GM21717 (cell line): ENCODE measurements around the gene LRMDA.

Source experiments
- ATAC-seq: cut with Tn5 transposase; IDR thresholded peaks from one replicate; pipeline ENCODE4 v1.9.1; 2021; ENCODE audit warnings: mild to moderate bottlenecking, moderate library complexity; ENCODE audit not compliant: unreplicated experiment

LRMDA gene

DNA sequence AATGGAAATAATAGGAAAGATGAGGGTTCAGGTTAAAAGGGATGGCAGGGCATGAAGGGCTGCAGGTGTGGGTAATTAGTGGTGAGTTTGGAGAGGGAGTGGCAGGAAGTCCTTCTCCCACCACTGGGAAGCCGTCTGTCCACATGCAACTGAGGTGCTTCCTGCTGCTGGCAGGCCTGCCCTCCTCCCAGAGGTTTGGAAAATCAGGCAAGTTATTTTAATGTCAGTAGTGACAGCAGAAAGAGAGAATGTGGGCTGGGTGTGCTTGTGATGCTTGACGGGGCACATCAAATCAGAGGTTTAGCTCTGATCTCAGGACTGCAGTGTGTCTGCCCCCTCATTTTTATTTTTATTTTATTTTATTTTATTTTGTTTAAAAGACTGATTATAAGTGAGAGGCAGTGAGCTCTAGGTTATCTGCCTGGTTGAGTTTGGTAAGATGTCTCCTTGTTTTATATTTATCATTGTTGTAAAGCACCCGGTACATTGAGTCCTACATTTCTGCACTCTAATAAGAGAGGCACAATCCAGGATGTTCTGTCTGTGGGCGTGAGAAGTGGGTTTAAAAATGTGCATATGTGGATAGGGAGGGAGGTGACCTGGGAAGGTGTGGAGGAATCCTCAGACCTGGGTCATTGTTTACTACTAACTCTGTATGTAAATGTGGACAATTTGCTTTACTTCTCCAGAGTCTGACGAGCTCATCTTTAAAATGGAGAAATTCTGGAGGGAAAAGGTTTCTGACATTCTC lies 504.4 kb downstream of the LRMDA start:
- ATAC-seq = no peak

DNA sequence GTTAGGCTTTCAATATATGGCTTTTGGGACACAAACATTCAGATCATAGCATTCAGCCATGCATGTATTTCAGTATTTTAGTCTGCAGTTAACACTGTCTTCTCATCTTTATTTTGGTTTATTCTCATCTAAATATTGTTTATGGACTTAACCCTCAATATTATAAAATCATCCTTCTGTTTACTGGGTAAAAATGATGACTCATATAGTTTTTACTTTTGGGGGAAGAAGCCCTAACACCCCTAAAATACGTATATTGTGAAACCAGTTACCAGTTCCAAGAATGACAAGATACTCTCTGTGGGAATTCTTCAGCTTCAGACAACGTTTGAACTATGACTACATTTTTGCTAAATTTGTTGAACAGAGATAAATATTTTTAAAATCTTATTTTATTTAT lies 505.4 kb downstream of the LRMDA start:
- no peak for ATAC-seq

DNA sequence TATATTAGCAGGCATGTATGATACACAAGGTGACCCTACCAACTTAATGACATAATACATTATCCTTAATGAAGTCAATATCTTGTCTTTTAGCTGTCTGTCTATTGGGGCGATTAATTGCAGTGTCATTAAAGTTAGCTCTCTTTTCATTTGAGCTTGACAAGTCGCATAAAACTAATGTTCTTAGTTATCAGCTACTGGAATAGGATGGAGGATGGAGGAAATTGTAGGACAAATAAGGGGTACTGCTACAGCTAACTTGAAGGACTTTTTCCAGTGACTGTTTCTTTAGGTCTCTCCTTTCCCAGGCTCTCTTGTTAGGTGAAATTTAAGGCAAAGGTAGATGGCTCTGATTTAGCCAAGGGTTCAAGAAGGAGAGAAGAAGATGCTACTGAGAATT lies 506.4 kb downstream of the LRMDA start:
- ATAC-seq = no peak

DNA sequence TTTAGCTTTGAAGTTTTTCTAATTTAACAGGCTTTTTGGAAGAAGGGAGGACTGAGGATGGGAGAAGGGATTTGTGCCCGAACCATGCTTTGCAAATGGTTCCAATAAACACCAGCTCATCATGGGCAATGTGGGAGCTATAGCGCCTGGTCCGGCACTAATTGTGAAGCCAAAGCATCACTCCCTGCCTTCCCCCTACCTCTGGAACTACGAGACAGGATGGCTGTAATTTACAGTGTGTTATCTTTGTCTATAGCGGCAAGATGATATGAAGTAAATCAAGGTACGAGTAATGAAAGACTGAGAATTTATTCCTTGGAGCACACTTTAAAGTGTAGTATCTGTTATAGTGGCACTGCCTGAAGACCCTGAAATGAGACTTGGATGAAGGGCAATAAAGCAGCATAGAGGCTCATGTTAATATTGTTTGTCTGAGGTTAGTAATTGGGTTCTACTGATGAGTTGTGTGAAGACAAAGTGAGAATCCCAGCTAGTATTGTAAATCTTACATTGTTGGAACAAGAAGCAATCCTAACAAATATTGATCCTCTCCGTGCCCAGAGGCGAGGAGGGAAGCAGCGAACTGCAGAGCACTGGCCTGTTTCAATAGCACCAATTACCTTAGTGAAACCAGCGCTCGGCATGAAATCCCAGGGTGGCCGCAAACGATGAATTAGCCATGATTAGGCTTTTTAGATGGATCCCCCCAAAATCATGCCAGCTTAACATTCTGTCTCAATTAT lies 507.1 kb downstream of the LRMDA start:
- no peak for ATAC-seq

DNA sequence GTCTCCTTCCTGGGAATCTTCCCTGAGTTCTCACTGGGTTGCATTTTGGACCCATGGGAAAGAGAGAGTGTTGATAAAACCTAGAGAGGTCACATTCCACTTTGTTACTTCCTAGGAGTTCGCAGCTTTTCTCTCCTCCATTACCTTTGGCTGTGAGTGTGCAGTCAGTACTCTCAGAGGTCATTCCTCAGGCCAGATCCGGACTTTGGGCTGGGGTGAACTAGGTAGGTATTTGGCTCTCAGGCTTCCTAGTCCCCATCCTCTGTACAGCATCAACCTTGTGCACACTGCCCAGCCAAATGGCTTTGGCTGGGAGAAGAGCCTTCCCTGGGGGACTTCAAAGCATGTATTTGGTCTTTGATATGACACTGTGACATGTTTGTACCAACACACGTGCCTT lies 508.1 kb downstream of the LRMDA start:
- no peak for ATAC-seq

DNA sequence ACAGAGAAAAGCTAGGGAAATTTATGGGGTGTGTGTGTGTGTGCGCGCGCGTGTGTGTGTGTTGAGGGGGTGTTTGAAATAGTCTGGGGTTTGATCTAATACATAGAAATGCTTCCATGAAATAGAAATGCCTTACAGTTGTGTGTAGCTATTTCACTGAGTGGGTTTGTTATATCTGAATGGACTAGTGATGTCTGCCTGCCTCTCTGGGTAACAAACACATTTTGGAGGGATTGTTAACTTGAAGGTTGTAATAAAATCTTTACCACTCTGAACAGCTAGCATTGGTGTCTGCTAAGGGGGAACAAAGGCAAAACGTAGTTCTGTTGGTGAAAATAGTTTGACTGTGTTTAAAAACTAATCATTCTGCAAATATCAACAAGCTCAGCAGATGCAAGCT lies 509.3 kb downstream of the LRMDA start:
- ATAC-seq = no peak

DNA sequence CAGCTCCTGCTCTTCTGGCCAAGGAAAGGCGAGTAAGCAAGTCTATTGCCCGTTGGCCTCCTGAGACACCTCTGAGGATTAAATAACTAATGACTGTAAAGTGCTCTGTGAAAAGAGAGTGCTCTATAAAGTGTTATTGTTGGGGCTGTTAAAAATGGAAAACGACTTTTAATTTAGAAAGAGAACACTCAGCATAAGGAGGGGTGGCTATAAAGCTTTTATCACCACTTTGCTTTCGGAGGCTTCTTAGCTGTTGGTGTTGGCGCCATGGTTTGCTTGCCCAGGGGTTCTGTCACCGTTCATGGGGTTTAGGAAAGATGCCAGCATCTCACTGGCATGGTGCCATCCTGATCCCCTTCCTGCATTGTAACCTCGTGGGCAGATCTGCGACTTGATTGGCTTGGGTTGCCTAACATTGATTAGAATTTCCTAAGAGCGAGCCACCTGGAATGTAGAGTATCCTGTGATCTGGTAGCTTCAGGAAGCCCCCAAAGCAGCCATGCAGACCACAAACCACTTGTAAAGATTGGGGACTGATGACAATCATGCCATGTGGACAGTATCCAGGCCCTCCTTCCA lies 509.9 kb downstream of the LRMDA start:
- no peak for ATAC-seq

DNA sequence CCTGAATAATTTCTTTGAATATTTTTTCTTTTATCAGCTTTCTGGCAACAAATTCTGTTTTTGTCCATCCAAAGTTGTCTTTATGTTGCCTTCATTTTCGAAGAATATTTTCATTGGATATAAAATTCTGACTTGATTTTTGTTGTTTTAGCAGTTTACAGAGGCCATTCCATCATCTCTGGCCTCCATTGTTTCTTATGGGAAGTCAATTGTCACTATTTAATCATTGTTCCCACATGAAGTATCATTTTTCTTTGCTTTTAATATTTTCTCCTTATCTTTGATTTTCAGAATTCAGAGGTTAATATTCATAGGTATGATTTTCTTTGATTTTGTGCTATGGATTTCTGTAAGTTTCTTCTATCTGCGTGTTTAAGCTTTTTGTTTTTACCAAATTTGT lies 512.6 kb downstream of the LRMDA start:
- no peak for ATAC-seq

DNA sequence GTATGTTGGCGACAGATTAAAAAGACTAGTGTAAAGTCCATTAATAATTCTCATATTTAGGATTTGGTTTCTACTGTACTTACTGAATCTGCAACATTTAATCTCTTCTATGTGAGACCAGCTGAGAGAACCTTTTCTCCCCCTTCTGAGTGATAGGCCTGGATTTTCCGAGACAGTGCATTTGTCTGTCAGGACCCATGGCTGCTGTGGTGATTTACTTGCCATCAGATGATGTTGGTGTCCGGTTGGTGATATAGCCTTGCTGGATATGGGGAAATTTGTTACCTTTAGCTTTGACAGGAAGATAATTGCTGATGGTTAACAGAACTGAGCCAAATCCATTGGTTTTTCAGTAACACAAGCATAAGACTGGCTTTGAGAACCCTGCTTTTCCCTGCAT lies 517.2 kb downstream of the LRMDA start:
- no peak for ATAC-seq

DNA sequence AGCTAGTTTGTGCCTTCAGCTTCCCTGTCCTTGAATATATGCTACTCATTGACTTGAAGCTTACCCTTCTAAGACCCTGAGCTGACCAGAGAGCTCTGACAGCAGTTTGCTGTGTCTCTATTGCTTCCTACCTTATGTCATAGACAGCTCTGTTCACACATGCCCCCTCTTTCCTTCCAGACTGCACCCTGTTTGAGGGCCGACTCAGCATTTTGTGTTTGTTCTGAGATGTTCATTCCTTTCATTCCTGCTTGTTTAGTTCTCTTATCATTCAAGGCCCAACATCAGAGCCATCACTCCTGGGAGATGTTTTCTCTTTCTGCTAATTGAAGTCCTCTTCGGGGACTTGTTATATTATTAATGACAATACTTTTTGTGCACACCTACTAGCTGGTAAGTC lies 518.9 kb downstream of the LRMDA start:
- ATAC-seq = no peak

DNA sequence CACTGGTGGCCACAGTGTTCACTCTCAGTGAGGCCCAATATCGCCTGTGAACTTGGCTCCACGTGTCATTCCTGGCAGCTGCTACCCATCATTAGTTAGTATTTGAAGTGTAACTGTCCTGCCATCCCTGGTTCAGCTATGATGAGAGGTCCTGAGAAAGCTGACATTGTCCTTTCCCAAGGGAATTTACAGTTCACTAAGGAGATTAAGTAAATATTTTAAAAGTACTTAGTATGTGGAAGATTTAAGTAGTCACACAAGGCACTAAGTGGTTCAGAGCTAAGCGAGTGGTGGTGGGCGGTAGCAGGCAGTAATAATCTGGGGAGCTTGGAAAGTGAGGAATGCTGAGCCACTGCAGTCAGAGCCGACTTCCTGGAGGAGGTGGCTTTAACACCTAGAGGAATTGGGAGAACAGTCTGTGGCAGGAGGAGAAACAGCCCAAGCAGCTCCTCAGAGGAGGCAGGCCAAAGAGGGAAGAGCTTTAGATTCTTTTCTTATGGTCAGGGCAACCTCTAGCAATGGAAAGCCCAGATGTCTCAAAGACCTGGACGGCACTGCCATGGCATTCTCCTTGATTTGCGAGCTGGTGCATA lies 519.7 kb downstream of the LRMDA start:
- no peak for ATAC-seq

DNA sequence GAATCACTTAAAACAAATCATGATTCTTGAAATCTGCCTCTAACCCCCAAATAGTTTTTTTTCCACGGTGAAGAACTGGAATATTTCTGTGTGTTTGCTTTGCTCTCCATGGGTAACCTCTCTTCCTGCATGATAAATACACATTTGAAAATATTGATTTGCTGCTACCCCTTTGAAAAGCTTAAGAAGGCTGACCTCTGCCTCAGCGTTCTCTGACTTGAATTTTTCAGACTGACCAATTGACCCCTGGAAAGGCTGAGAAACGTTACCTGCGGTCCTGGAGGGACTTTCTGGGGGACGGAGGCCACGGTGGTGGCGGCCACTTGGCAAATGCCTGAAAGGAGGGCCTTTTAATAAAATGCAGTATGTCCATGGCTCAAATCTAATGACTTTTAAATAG lies 520.2 kb downstream of the LRMDA start:
- no peak for ATAC-seq

DNA sequence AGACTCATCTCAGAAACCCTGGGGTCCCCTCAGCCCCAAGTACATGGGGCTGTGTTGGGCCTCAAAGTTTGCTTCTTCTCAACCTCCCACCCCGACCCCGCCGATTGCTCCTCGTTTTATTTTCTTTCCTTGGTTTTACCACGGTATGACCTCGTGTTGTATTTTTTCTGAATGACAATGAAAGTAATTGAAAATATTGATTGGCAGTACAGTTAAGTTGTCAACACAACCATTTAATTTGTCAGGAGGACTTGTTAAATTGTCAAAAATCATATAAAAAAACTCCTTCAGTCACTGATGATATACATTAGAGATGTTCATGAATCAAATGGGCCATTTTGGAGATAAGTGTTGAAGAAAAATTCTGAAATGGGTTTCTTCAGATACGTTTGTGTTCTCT lies 520.7 kb downstream of the LRMDA start:
- ATAC-seq = no peak

DNA sequence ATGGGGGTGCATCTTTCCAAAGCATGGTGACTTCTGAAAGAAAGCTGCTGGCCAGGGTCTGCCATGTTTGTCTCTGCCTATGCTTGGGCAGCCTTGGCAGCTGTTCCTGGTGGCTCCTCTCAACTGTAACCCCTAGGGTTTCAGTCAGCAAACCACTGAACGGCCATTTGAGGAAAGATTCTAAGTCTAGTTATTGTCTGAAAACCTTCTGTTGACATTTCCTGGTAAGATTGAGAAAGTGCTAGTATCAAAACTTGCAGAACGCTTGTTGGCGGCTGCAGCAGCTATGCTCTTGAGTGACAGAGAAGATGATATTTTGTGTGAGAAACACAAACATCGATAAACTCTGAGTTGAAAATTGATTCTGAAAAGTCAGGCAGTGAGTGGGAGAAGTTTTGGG lies 523.1 kb downstream of the LRMDA start:
- ATAC-seq = no peak

DNA sequence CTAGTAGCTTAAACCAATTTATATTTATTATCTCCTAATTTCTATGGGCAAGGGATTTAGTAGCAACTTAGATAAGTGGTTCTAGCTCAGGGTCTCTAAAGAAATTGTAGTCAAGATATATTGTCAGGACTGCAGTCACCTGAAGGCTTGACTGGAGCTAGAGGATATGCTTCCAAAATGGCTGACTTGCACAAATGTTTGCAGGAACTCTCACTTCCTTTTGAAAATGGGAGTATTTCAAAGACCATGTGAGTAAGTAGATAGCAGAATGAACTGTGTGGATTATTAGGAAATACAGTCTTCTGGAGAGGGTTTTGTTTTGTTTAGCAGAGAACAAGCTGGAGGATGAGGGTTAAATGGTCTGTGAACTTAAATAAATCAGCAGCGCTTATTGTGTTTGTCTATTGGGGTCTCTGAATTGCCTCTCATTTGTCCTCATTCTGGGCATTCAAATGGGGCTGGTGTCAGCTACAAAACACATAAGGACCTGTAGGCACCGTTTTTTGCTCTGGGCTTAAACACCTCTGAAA lies 524.6 kb downstream of the LRMDA start:
- no peak for ATAC-seq

DNA sequence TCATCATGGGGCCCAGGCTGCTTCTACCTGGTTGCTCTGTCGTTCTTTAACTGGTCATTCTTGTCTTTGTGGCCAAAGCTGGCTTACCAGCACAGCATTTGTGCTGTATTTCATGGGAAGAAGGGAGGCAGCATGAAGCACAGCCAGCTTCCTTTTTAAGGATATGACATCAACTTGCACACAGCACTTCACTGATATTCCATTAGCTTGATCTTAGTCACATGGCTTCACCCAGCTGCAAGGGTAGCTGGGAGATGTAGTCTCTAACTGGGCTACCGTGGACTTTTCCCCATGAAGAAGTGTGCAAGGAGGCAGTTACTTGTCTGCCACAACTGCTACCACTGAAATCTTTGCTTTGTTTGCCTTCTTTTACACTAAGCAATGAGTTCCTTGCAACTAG lies 525.2 kb downstream of the LRMDA start:
- no peak for ATAC-seq

DNA sequence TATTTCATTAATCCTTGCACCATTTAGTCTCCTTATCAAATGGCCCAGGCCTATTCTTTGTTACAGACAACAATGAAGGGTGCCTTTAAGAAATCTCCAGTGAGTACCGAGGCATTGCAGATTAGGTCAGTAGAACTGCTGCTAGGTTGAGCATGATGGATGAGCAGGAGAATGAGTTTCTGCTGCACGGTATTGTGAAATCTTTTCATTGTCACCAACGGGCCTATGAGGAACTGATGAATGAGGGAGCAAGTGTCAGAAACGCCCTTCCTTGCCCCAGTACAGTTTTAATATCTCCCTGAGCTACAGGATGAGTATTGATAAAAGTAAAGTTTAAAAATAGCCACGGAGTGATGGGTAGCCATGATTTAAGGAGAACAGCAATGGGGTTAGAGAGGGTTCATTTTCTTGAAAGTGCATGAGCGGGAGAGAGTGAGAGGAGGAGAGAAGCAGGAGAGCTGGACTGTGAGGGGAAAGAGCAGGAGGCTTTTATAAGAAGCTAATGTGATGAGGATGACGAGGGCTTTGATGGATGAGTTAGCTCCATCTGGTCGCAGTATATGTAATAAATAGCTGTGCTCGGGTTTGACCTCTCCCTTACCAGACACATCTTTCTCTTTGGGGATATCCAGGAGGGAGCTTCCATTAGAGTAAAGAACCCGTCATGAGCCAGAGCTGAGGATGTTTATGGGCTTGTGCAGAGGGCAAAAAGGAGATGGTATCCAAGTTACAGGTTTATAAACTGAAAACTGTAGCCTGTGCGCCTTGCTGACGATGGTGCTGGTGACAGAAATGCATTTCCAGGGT lies 526.1 kb downstream of the LRMDA start:
- no peak for ATAC-seq

DNA sequence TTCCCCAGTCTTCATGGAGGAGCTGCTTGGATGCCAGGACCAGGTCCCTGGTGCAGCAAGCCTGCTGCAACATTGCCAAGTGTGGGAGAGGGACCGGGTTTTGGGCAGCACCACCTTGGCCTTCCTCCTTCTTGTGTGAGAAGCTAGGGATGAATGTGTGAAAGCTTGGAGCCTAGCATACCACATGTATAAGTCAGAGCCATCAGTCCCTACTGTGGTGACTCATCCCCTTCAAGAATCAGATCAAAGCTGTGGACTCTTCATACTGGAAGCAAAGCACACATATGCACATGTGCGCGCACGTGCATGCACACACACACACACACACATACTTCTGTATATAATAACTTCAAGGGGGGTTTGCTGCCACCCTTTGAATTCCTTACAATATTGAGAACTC lies 527.8 kb downstream of the LRMDA start:
- no peak for ATAC-seq

DNA sequence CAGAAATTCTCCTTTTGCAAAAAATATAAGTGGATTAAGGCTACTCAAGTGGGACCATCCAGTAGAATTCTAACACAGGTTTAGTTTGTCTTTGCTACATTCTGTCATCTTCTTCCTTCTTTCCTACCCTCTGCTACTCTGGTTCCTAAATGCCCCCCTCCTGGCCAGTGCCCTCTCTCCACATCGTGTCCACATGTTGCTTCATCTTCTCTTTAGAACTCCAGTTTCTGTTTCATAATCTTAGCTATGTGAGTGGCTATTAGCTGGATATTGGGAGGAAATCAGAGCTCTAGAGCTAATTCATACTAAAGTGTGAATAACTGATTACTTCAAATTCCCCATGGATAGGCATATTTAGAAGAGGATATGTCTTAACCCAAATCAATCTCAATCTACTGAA lies 528.5 kb downstream of the LRMDA start:
- no peak for ATAC-seq

DNA sequence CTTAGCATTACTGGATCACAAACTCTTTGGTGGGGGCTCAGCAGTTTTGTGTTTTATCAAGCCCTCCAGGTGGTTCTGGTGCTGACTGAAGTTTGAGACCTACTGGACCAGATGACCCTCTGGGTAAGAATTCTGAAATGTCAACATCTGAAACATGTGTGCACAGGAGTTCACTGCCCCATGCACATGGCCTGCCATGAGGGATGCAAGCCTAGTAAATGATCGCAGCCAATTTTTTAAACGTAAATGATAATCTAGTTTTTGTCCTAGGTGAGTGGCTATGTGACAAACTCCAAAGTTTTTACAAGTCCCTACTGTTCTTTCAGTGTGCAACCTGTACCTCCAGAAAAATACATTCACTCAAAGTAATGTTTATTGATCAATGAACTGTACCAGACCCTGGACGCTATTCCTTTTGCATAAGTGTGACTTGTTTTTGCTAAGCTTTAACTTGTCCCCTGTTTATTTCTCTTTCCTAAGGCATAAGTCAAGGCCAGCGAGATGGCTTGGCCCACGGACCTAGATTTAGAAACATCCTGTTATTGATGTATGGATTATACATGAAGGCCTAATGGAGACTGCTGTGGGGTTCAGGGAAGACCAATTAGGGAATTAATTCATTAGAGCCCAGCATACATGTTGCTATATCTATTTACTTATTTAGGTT lies 531.1 kb downstream of the LRMDA start:
- no peak for ATAC-seq
